NB4 (cell line): ENCODE results near the gene TMEM86A.

Experiments
- CTCF ChIP-seq: IDR thresholded peaks from one replicate; pipeline ENCODE4 v1.5.1; 2012; ENCODE audit warnings: low read depth, low read length
- MYC ChIP-seq: IDR thresholded peaks from 2 replicates; pipeline ENCODE4 v1.6.1; 2011; ENCODE audit warnings: low read depth, low read length

GRCh38 chr11:18707811-18708340 lies 9.3 kb downstream of the TMEM86A start:
- TF ChIP-seq MYC (no peak), CTCF (no peak)
